Neural progenitor cell (in vitro differentiated cells): ENCODE data around the gene LRRC73. TPM values are rescaled to one million over a fixed set of nuclear protein-coding genes. Genes with fewer than 3 reads are reported as not detected.
A peak's percentile ranks its signal among the peaks of the same experiment; 100 is the strongest.

Experiments
- DNase-seq: peaks from one replicate; pipeline ENCODE4 v3.0.0-alpha.2; 2016; ENCODE audit warnings: low spot score
- H2AFZ ChIP-seq: fragments of 200-600 bp; sonication (generic); replicated peaks from 2 replicates; pipeline ENCODE4 v1.6.1; 2016; ENCODE audit warnings: antibody characterized with exemption
- H3F3A ChIP-seq: fragments of 200-600 bp; sonication (generic); 2 replicates; pipeline ENCODE4 v1.6.1; 2016; ENCODE audit warnings: antibody characterized with exemption, low read depth
- H3K27ac ChIP-seq: fragments of 200-600 bp; sonication (generic); 2 replicates; pipeline ENCODE4 v1.5.1; 2016; ENCODE audit warnings: mild to moderate bottlenecking
- H3K27me3 ChIP-seq: fragments of 200-600 bp; sonication (generic); 2 replicates; pipeline ENCODE4 v1.6.1; 2016; ENCODE audit warnings: mild to moderate bottlenecking, moderate library complexity
- H3K36me3 ChIP-seq: fragments of 200-600 bp; sonication (generic); 2 replicates; pipeline ENCODE4 v1.5.1; 2016
- H3K4me1 ChIP-seq: fragments of 200-600 bp; sonication (generic); 2 replicates; pipeline ENCODE4 v1.6.1; 2016; ENCODE audit warnings: mixed run types
- H3K4me2 ChIP-seq: fragments of 200-600 bp; sonication (generic); 2 replicates; pipeline ENCODE4 v1.6.1; 2016
- H3K4me3 ChIP-seq: fragments of 200-600 bp; sonication (generic); 2 replicates; pipeline ENCODE4 v1.5.1; 2016
- H3K79me2 ChIP-seq: fragments of 200-600 bp; sonication (generic); 2 replicates; pipeline ENCODE4 v1.6.1; 2016; ENCODE audit warnings: low read depth
- H3K9ac ChIP-seq: fragments of 200-600 bp; sonication (generic); 2 replicates; pipeline ENCODE4 v1.6.1; 2016
- H3K9me3 ChIP-seq: fragments of 200-600 bp; sonication (generic); 2 replicates; pipeline ENCODE4 v1.5.1; 2016; ENCODE audit warnings: low read depth
- H4K20me1 ChIP-seq: fragments of 200-600 bp; sonication (generic); 2 replicates; pipeline ENCODE4 v1.6.1; 2016; ENCODE audit warnings: low read depth
- H3K27ac Mint-ChIP-seq: 3 replicates; pipeline ENCODE4 v1.8.0; 2021; ENCODE audit warnings: mixed read lengths
- H3K27me3 Mint-ChIP-seq: 2 replicates; pipeline ENCODE4 v1.8.0; 2022; ENCODE audit warnings: low read depth, mild to moderate bottlenecking, inconsistent platforms, moderate library complexity, mixed read lengths; ENCODE audit not compliant: insufficient read depth
- H3K36me3 Mint-ChIP-seq: 3 replicates; pipeline ENCODE4 v1.8.0; 2021; ENCODE audit warnings: mixed read lengths
- H3K4me1 Mint-ChIP-seq: 3 replicates; pipeline ENCODE4 v1.8.0; 2021; ENCODE audit warnings: mixed read lengths
- H3K4me3 Mint-ChIP-seq: 3 replicates; pipeline ENCODE4 v1.8.0; 2021; ENCODE audit warnings: mild to moderate bottlenecking, moderate library complexity, mixed read lengths
- H3K9me3 Mint-ChIP-seq: 3 replicates; pipeline ENCODE4 v1.8.0; 2020; ENCODE audit warnings: mixed read lengths
- EZH2 ChIP-seq: fragments of 200-600 bp; sonication (generic); IDR thresholded peaks from 2 replicates; pipeline ENCODE4 v1.6.1; 2017; ENCODE audit warnings: antibody characterized with exemption, mild to moderate bottlenecking, moderate library complexity
- EZH2phosphoT487 ChIP-seq: fragments of 200-600 bp; sonication (generic); IDR thresholded peaks from 2 replicates; pipeline ENCODE4 v1.6.1; 2017; ENCODE audit warnings: antibody characterized with exemption
- total RNA-seq: library from RNA; depleted of rRNA; stranded (reverse); fragments of >200 nt; gene quantifications from 2 replicates; pipeline ENCODE4 v1.2.3, GENCODE V29; 2015; ENCODE audit warnings: low replicate concordance
- TF ChIP-seq, protein P1 (sequence below): fragments of 200-600 bp; sonication (generic); IDR thresholded peaks from 2 replicates; pipeline ENCODE4 v1.5.1; 2017; ENCODE audit warnings: antibody characterized with exemption, mild to moderate bottlenecking

Gene LRRC73
- total RNA-seq, 1 donor from 2014 or later, result not detected

GRCh38 chr6:43509142-43509983 is 783 bp downstream of the LRRC73 start:
- no peak overlapping the region for H3K9ac ChIP-seq
- H3K4me3 ChIP-seq, result peak overlapping the region; percentile 74

DNA sequence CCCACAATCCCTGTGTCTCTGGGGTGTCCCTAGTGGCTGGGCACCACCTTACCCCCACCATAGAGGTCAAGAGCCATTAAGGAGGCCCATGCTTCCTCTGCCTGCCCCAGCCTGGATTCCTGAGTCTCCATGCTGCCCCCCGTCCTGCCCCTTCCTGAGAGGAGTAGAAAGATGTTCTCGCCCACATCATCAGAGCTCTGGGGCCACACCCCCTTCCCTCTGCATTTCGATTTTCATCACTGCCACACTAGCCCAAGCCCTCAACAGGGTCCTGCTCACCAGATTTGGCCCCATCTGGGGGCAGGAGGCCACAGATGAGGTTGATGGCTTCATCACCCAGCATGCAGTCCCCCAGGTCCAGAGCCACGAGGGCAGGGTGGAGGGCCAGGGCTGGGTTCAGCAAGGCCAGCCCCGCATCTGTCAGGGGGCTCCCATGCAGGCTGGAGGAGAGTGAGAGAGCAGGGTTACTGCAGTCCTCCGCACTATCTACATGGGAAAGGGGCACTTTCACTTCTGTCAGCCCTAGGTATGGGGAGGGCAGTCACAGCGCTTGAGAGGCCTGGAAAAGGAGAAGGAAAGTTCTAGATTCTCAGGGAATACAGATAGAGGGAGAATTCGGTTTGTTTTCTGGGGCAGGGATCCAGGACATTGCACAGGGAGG is 1.5 kb downstream of the LRRC73 start:
- H3K4me1 ChIP-seq, result no peaks in the 10 kb centered on the region
- no peak for DNase-seq
- no peak overlapping the region for H3K4me2 ChIP-seq
- H3K4me3 ChIP-seq, result no peak overlapping the region
- peak overlapping the region; percentile 92 for H3K4me3 Mint-ChIP-seq
- no peak overlapping the region for H3K27ac ChIP-seq
- H3K27ac Mint-ChIP-seq, result no peak overlapping the region
- TF ChIP-seq, protein P1, sequence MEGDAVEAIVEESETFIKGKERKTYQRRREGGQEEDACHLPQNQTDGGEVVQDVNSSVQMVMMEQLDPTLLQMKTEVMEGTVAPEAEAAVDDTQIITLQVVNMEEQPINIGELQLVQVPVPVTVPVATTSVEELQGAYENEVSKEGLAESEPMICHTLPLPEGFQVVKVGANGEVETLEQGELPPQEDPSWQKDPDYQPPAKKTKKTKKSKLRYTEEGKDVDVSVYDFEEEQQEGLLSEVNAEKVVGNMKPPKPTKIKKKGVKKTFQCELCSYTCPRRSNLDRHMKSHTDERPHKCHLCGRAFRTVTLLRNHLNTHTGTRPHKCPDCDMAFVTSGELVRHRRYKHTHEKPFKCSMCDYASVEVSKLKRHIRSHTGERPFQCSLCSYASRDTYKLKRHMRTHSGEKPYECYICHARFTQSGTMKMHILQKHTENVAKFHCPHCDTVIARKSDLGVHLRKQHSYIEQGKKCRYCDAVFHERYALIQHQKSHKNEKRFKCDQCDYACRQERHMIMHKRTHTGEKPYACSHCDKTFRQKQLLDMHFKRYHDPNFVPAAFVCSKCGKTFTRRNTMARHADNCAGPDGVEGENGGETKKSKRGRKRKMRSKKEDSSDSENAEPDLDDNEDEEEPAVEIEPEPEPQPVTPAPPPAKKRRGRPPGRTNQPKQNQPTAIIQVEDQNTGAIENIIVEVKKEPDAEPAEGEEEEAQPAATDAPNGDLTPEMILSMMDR, result no peak
- no peak for TF ChIP-seq EZH2phosphoT487
- TF ChIP-seq EZH2, result no peak
- peaks cover 21% of the 10 kb centered on the region for H3K36me3 Mint-ChIP-seq
- H3K36me3 ChIP-seq, result no peaks in the 10 kb centered on the region
- H3K4me1 Mint-ChIP-seq, result peaks cover 14% of the 10 kb centered on the region
- no peak overlapping the region for H2AFZ ChIP-seq
- H3K9me3 ChIP-seq, result no peaks in the 10 kb centered on the region
- H3K27me3 Mint-ChIP-seq, result peaks cover 8% of the 10 kb centered on the region
- H4K20me1 ChIP-seq, result peaks cover 30% of the 10 kb centered on the region
- no peaks in the 10 kb centered on the region for H3K9me3 Mint-ChIP-seq
- H3K9ac ChIP-seq, result no peak overlapping the region
- H3K79me2 ChIP-seq, result no peaks in the 10 kb centered on the region
- H3K27me3 ChIP-seq, result peaks cover 36% of the 10 kb centered on the region
- H3F3A ChIP-seq, result peaks cover 29% of the 10 kb centered on the region

More at GRCh38 chr6:43509142-43509983, 783 bp downstream of the LRRC73 start:
- H3K79me2 ChIP-seq, result peaks cover 3% of the 10 kb centered on the region
- Mint-ChIP-seq H3K27me3 (peaks cover 8% of the 10 kb centered on the region), H3K4me3 (peak overlapping the region; percentile 92), H3K27ac (no peak overlapping the region), H3K9me3 (no peaks in the 10 kb centered on the region), H3K36me3 (peaks cover 19% of the 10 kb centered on the region), H3K4me1 (peaks cover 14% of the 10 kb centered on the region)
- peaks cover 36% of the 10 kb centered on the region for H3K27me3 ChIP-seq
- peaks cover 30% of the 10 kb centered on the region for H4K20me1 ChIP-seq
- H3K9me3 ChIP-seq, result no peaks in the 10 kb centered on the region
- peaks cover 29% of the 10 kb centered on the region for H3F3A ChIP-seq
- no peak overlapping the region for H3K27ac ChIP-seq
- TF ChIP-seq, protein P1, result peak; percentile 20
- peak; percentile 92 for TF ChIP-seq EZH2phosphoT487
- peak; percentile 96 for TF ChIP-seq EZH2
- peak overlapping the region; percentile 73 for H2AFZ ChIP-seq
- peak overlapping the region; percentile 91 for H3K4me2 ChIP-seq
- H3K36me3 ChIP-seq, result peaks cover 4% of the 10 kb centered on the region
- H3K4me1 ChIP-seq, result no peaks in the 10 kb centered on the region
- DNase-seq, result peak; percentile 55

- no peak overlapping the region for H3K27ac Mint-ChIP-seq
- Histone ChIP-seq H3K27me3 (peaks cover 36% of the 10 kb centered on the region), H3K4me1 (no peaks in the 10 kb centered on the region), H3K4me3 (no peak overlapping the region), H3F3A (peaks cover 28% of the 10 kb centered on the region), H2AFZ (no peak overlapping the region), H3K9ac (no peak overlapping the region), H3K9me3 (no peaks in the 10 kb centered on the region), H4K20me1 (peaks cover 29% of the 10 kb centered on the region), H3K27ac (no peak overlapping the region), H3K79me2 (no peaks in the 10 kb centered on the region), H3K4me2 (no peak overlapping the region), H3K36me3 (no peaks in the 10 kb centered on the region)
- H3K27me3 Mint-ChIP-seq, result peaks cover 8% of the 10 kb centered on the region
- TF ChIP-seq EZH2 (no peak), EZH2phosphoT487 (no peak)
- TF ChIP-seq, protein P1, result peak; percentile 92
- DNase-seq, result peak; percentile 82
- H3K36me3 Mint-ChIP-seq, result peaks cover 24% of the 10 kb centered on the region
- peaks cover 14% of the 10 kb centered on the region for H3K4me1 Mint-ChIP-seq
- no peak overlapping the region for H3K4me3 Mint-ChIP-seq
- no peaks in the 10 kb centered on the region for H3K9me3 Mint-ChIP-seq
Measured at GRCh38 chr6:43506667-43507471, 3.3 kb downstream of the LRRC73 start.
